ENCODE results near the gene MSL3B.

MSL3B gene

GRCh38 chr2:233832414-233832813 is 35.8 kb downstream of the MSL3B start:
- DNase-seq: no peak

GRCh38 chr2:233831861-233832260 is 36.3 kb downstream of the MSL3B start:
- no peak for DNase-seq

GRCh38 chr2:233831011-233831721 is 37.0 kb downstream of the MSL3B start:
- no peak for DNase-seq

GRCh38 chr2:233830111-233830802 is 37.9 kb downstream of the MSL3B start:
- no peak for DNase-seq

- no peak for DNase-seq
These were observed 38.7 kb downstream of the MSL3B start for GRCh38 chr2:233829193-233830110.

- DNase-seq: no peak
These were observed 39.5 kb downstream of the MSL3B start for GRCh38 chr2:233828546-233829192.

- DNase-seq: no peak
These were observed 43.8 kb downstream of the MSL3B start for GRCh38 chr2:233824373-233824772.

GRCh38 chr2:233823731-233824121 is 44.5 kb downstream of the MSL3B start:
- no peak for DNase-seq

GRCh38 chr2:233822781-233823730 is 45.1 kb downstream of the MSL3B start:
- DNase-seq: no peak

GRCh38 chr2:233822101-233822771 is 46.0 kb downstream of the MSL3B start:
- no peak for DNase-seq

GRCh38 chr2:233821709-233822100 is 46.5 kb downstream of the MSL3B start:
- no peak for DNase-seq

- no peak for DNase-seq
These were observed 47.0 kb downstream of the MSL3B start for GRCh38 chr2:233821196-233821595.

- no peak for DNase-seq
These were observed 47.4 kb downstream of the MSL3B start for GRCh38 chr2:233820774-233821105.

- no peak for DNase-seq
These were observed 48.1 kb downstream of the MSL3B start for GRCh38 chr2:233819884-233820773.

GRCh38 chr2:233818639-233819621 is 49.3 kb downstream of the MSL3B start:
- DNase-seq: no peak

GRCh38 chr2:233817995-233818638 is 50.1 kb downstream of the MSL3B start:
- DNase-seq: no peak

- no peak for DNase-seq
These were observed 50.8 kb downstream of the MSL3B start for GRCh38 chr2:233817361-233817911.

GRCh38 chr2:233816771-233817170 is 51.4 kb downstream of the MSL3B start:
- no peak for DNase-seq

Data from NCI-H446 treated with DMSO at 0.1 percent for 48 hours (cell line).